ENCODE results near the gene PDE11A. TPM values are rescaled to one million over a fixed set of nuclear protein-coding genes. Genes with fewer than 3 reads are reported as not detected.

Gene PDE11A
- total RNA-seq, 1 donor from 2014 or later = 0.27 TPM

DNA sequence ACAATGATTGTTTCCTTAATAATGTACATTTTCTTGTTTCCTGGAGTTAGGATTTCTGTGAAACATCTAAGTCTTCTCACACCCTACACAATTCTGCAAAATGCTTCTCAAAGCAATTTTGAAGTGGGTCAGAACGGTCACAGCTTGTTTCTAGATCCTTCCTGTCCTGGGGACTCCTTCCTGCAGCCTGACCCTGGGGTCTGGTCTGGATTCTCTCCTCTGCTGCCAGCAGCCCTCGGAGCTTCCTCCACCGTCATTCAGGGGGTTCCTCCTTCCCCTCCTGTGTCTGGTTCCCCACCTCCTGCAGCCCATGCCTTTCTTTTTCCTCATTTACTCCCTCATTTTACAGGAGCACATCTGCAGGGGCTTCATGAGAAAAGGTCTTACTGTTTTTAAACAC is 357.9 kb downstream of the PDE11A start:
- H3K9me3 Mint-ChIP-seq (ENCODE audit: unreplicated experiment) = no peaks in the 10 kb centered on the region
- no peaks in the 10 kb centered on the region for H3K27me3 Mint-ChIP-seq (ENCODE audit: unreplicated experiment)
- TF ChIP-seq, protein P1, sequence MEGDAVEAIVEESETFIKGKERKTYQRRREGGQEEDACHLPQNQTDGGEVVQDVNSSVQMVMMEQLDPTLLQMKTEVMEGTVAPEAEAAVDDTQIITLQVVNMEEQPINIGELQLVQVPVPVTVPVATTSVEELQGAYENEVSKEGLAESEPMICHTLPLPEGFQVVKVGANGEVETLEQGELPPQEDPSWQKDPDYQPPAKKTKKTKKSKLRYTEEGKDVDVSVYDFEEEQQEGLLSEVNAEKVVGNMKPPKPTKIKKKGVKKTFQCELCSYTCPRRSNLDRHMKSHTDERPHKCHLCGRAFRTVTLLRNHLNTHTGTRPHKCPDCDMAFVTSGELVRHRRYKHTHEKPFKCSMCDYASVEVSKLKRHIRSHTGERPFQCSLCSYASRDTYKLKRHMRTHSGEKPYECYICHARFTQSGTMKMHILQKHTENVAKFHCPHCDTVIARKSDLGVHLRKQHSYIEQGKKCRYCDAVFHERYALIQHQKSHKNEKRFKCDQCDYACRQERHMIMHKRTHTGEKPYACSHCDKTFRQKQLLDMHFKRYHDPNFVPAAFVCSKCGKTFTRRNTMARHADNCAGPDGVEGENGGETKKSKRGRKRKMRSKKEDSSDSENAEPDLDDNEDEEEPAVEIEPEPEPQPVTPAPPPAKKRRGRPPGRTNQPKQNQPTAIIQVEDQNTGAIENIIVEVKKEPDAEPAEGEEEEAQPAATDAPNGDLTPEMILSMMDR (IDR thresholded peaks at IDR 0.05; ENCODE audit: partially characterized antibody, unreplicated experiment) = no peak
- no peak overlapping the region for H3K4me3 Mint-ChIP-seq (ENCODE audit: unreplicated experiment)
- H3K36me3 Mint-ChIP-seq (ENCODE audit: unreplicated experiment) = no peaks in the 10 kb centered on the region
- no peak for DNase-seq
- H3K4me1 Mint-ChIP-seq (ENCODE audit: low read depth, unreplicated experiment) = no peaks in the 10 kb centered on the region
- H3K27ac Mint-ChIP-seq (ENCODE audit: unreplicated experiment) = no peak overlapping the region

DNA sequence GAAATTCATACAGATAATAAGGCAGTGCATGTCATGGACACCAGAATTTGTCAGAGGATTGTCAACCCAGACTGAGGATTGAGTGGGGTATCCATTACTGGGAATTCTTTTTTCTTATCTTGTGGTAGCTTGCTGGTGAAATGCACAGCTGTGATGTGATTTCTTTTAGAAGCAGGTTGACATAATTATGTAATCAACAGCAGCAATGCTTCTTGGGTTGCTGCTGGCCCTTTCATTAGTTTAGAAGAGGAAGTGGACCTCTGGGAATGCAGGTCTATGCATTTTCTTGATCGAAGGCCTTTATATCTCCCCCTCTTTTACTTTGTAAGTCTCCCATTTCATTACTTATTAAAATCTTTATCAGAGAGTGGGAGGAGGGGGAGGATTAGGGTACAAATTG is 360.1 kb downstream of the PDE11A start:
- Mint-ChIP-seq H3K36me3 (ENCODE audit: unreplicated experiment) (no peaks in the 10 kb centered on the region), H3K9me3 (ENCODE audit: unreplicated experiment) (no peaks in the 10 kb centered on the region), H3K4me3 (ENCODE audit: unreplicated experiment) (no peak overlapping the region), H3K27me3 (ENCODE audit: unreplicated experiment) (no peaks in the 10 kb centered on the region), H3K4me1 (ENCODE audit: low read depth, unreplicated experiment) (no peaks in the 10 kb centered on the region), H3K27ac (ENCODE audit: unreplicated experiment) (no peak overlapping the region)
- no peak for DNase-seq
- TF ChIP-seq, protein P1 (IDR thresholded peaks at IDR 0.05; ENCODE audit: partially characterized antibody, unreplicated experiment) = no peak

DNA sequence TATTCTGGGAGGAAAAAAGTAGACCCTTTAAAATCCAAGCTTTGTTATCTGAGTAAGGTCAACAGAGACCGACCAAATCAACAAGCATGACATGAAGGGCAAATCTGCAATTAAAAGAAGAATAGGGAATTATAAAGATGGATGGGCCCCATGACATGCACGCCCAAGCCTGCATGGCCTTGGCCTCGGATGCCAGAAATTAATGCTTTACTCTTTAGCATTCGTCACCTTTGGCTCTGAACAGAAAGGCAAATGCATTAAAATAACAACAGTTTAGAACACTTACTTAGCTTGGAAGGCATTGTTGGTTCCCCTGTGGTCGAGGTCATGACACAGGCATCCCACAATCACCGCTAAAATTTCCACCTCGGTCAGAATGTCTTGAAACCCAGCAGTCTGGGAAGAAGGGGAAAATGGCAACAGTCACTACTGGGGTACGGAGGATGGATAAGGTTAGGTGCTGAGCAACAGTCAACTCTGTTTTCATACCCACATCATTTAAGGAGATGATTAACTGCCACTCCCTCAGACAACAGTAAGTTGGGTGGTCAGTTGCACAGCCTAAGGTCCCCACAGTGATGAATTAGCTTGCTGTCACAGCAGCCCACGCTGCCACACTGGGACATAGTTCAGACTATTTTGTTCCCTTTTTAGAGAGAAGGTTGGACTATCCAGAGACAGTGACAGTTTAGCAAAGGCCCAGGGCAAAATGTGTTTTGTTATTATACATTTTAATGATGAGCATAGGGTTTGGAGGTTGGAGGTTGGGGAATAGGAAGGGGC is 360.9 kb downstream of the PDE11A start:
- H3K27ac Mint-ChIP-seq (ENCODE audit: unreplicated experiment) = no peak overlapping the region
- no peaks in the 10 kb centered on the region for H3K36me3 Mint-ChIP-seq (ENCODE audit: unreplicated experiment)
- no peak overlapping the region for H3K4me3 Mint-ChIP-seq (ENCODE audit: unreplicated experiment)
- H3K27me3 Mint-ChIP-seq (ENCODE audit: unreplicated experiment) = no peaks in the 10 kb centered on the region
- no peaks in the 10 kb centered on the region for H3K9me3 Mint-ChIP-seq (ENCODE audit: unreplicated experiment)
- TF ChIP-seq, protein P1 (IDR thresholded peaks at IDR 0.05; ENCODE audit: partially characterized antibody, unreplicated experiment) = no peak
- DNase-seq = no peak
- H3K4me1 Mint-ChIP-seq (ENCODE audit: low read depth, unreplicated experiment) = no peaks in the 10 kb centered on the region

DNA sequence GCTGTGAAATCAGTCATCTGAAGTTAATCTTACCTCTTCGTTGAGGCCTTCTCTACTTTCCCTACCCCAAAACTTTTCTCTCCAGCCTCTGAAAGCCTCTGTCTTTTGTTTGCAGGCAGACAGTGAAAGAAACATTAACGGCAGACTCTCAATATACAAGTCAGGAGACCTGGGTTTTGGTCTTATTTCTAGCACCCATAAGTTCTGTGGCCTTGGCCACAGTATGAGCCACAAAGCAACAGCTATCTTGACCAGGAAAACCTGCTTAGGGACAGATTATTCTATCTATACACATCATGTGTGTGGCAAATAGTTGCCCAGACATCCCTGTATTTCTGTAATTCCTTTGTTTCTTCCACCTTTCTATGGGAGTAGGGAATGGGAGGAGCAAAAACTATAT is 361.7 kb downstream of the PDE11A start:
- H3K27ac Mint-ChIP-seq (ENCODE audit: unreplicated experiment) = no peak overlapping the region
- no peak overlapping the region for H3K4me3 Mint-ChIP-seq (ENCODE audit: unreplicated experiment)
- no peaks in the 10 kb centered on the region for H3K9me3 Mint-ChIP-seq (ENCODE audit: unreplicated experiment)
- no peak for DNase-seq
- no peaks in the 10 kb centered on the region for H3K27me3 Mint-ChIP-seq (ENCODE audit: unreplicated experiment)
- no peaks in the 10 kb centered on the region for H3K36me3 Mint-ChIP-seq (ENCODE audit: unreplicated experiment)
- H3K4me1 Mint-ChIP-seq (ENCODE audit: low read depth, unreplicated experiment) = peaks cover 3% of the 10 kb centered on the region
- TF ChIP-seq, protein P1 (IDR thresholded peaks at IDR 0.05; ENCODE audit: partially characterized antibody, unreplicated experiment) = no peak

DNA sequence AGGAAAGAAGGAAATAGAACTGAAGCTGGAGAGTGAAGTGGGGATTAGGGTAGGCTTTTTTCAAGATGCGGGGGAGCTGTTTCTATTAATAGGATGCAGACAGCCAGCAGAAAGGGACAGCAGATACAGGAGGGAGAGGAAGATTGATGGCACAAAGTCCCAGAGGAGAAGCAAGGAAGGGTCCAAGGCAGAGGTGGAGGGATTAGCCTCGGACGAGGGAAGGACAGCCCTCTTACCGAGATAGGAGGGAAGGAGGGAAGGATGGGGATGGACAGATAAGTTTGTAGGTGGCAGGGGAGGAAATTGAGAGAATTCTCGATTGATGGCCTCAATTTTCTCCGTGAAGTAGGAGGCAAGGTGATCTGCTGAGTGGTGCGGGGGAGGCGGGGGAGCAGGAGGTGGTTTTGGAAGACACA is 362.6 kb downstream of the PDE11A start:
- Mint-ChIP-seq H3K4me3 (ENCODE audit: unreplicated experiment) (no peak overlapping the region), H3K36me3 (ENCODE audit: unreplicated experiment) (no peaks in the 10 kb centered on the region), H3K4me1 (ENCODE audit: low read depth, unreplicated experiment) (peaks cover 7% of the 10 kb centered on the region), H3K27ac (ENCODE audit: unreplicated experiment) (no peak overlapping the region), H3K27me3 (ENCODE audit: unreplicated experiment) (no peaks in the 10 kb centered on the region), H3K9me3 (ENCODE audit: unreplicated experiment) (no peaks in the 10 kb centered on the region)
- DNase-seq = no peak
- TF ChIP-seq, protein P1 (IDR thresholded peaks at IDR 0.05; ENCODE audit: partially characterized antibody, unreplicated experiment) = no peak
